ENCODE results near the gene CBL. TPM values are rescaled to one million over a fixed set of nuclear protein-coding genes. Genes with fewer than 3 reads are reported as not detected.

Gene CBL
- total RNA-seq, 1 donor from 2014 or later: 21.6 TPM

DNA sequence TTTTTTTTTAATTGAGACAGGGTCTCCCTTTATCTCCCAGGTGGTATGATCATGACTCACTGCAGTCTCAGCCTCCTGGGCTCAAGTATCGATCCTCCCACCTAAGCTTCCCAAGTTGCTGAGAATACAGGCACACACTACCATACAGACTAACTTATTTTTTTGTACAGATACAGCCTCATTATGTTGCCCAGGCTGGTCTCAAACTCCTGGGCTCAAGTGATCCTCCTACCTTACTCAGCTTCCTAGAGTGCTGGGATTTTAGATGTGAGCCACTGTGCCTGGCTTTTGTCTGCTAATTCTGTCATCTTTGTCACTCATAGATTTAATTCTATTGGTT, 43.5 kb downstream of the CBL start:
- H3K27ac ChIP-seq: no peak overlapping the region
- intact Hi-C loops (cut with DNase I): no loop called here
- TF ChIP-seq CTCF (IDR thresholded peaks at IDR 0.05): no peak

GRCh38 chr11:119251114-119251513, 45.0 kb downstream of the CBL start:
- no peak overlapping the region for H3K27ac ChIP-seq
- peaks cover 3 to 4% of the 10 kb centered on the region in 2 donors for H3K36me3 ChIP-seq
- intact Hi-C loops (cut with DNase I): no loop called here
- H3K4me3 ChIP-seq: no peak overlapping the region
- H3K27me3 ChIP-seq: no peaks in the 10 kb centered on the region
- DNase-seq (ENCODE audit: low spot score in 2 of 2): no peak
- no peak for TF ChIP-seq CTCF (IDR thresholded peaks at IDR 0.05)
- H3K4me1 ChIP-seq: no peaks in the 10 kb centered on the region
- H3K9me3 ChIP-seq: no peaks in the 10 kb centered on the region

More for the DNA sequence above, 43.5 kb downstream of the CBL start:
- Histone ChIP-seq H3K36me3 (peaks cover 0 to 4% of the 10 kb centered on the region in 2 donors), H3K4me1 (no peaks in the 10 kb centered on the region), H3K9me3 (no peaks in the 10 kb centered on the region), H3K27me3 (no peaks in the 10 kb centered on the region), H3K4me3 (no peak overlapping the region)
- DNase-seq (ENCODE audit: low spot score in 2 of 2): no peak

- Histone ChIP-seq H3K36me3 (peaks cover 3 to 4% of the 10 kb centered on the region in 2 donors), H3K27ac (no peak overlapping the region), H3K4me3 (no peak overlapping the region), H3K9me3 (no peaks in the 10 kb centered on the region), H3K27me3 (no peaks in the 10 kb centered on the region), H3K4me1 (no peaks in the 10 kb centered on the region)
- no peak for TF ChIP-seq CTCF (IDR thresholded peaks at IDR 0.05)
- DNase-seq (ENCODE audit: low spot score in 2 of 2): no peak
- intact Hi-C loops (cut with DNase I): no loop called here
Observed at GRCh38 chr11:119254239-119254638, 48.1 kb downstream of the CBL start.

DNA sequence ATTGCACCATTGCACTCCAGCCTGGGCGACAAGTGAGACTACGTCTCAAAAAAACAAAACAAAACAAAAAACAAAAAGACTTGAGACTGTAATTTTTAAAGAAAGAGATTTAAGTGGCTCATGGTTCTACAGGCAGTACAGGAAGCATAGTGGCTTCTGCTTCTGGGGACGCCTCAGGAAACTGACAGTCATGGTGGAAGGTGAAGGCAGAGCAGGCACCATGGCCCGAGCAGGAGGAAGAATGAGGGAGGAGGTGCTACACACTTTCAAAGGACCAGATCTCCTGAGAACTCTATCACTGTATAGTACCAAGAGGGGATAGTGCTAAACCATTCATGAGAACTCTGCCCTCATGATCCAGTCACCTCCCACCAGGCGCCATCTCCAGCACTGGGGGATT, 52.0 kb downstream of the CBL start:
- no peaks in the 10 kb centered on the region for H3K27me3 ChIP-seq
- TF ChIP-seq CTCF (IDR thresholded peaks at IDR 0.05): no peak
- peaks cover 3 to 4% of the 10 kb centered on the region in 2 donors for H3K36me3 ChIP-seq
- intact Hi-C loops (cut with DNase I): no loop called here
- DNase-seq (ENCODE audit: low spot score in 2 of 2): no peak
- H3K27ac ChIP-seq: no peak overlapping the region
- H3K4me3 ChIP-seq: no peak overlapping the region
- H3K4me1 ChIP-seq: peaks cover 3 to 7% of the 10 kb centered on the region in 2 donors
- H3K9me3 ChIP-seq: no peaks in the 10 kb centered on the region

- Histone ChIP-seq H3K36me3 (peaks cover 3 to 4% of the 10 kb centered on the region in 2 donors), H3K4me1 (peaks cover 5 to 7% of the 10 kb centered on the region in 2 donors), H3K27ac (no peak overlapping the region), H3K4me3 (no peak overlapping the region), H3K9me3 (no peaks in the 10 kb centered on the region), H3K27me3 (no peaks in the 10 kb centered on the region)
- TF ChIP-seq CTCF (IDR thresholded peaks at IDR 0.05): no peak
- intact Hi-C loops (cut with DNase I): no loop called here
- no peak for DNase-seq (ENCODE audit: low spot score in 2 of 2)
Observed at GRCh38 chr11:119258983-119259382, 52.8 kb downstream of the CBL start.

GRCh38 chr11:119262668-119263351, 56.7 kb downstream of the CBL start:
- H3K4me1 ChIP-seq: peaks cover 7 to 9% of the 10 kb centered on the region in 2 donors
- no peak for DNase-seq (ENCODE audit: low spot score in 2 of 2)
- no peak overlapping the region for H3K27ac ChIP-seq
- no peak overlapping the region for H3K4me3 ChIP-seq
- H3K9me3 ChIP-seq: no peaks in the 10 kb centered on the region
- peak in 1 of 3 experiments; percentile 28 for TF ChIP-seq CTCF (IDR thresholded peaks at IDR 0.05)
- no peaks in the 10 kb centered on the region for H3K36me3 ChIP-seq
- intact Hi-C loops (cut with DNase I): no loop called here
- no peaks in the 10 kb centered on the region for H3K27me3 ChIP-seq

Measured in ascending aorta (tissue), 2 donors.